Sigmoid colon (tissue), 7 donors: ENCODE data around the gene KDM4E. TPM values are rescaled to one million over a fixed set of nuclear protein-coding genes. Genes with fewer than 3 reads are reported as not detected.
"Not testable (repeated sequence)": the region's sequence is repeated elsewhere in the genome, so short reads cannot be mapped to it uniquely, and the experiment has no call there.

Experiments
- DNase-seq: peaks from one replicate; pipeline ENCODE4 v3.0.0-alpha.2; 2019
- H3K27ac ChIP-seq, 4 donors: fragments of 200-600 bp; sonication (generic); one replicate each; pipeline ENCODE4 v1.5.1; 2016 to 2019; ENCODE audit warnings: mild to moderate bottlenecking in 1 of 4
- H3K27me3 ChIP-seq, 3 donors: fragments of 200-600 bp; sonication (generic); one replicate each; pipeline ENCODE4 v1.5.1; 2019; ENCODE audit warnings: mild to moderate bottlenecking in 1 of 3
- H3K36me3 ChIP-seq, 4 donors: fragments of 200-600 bp; sonication (generic); one replicate each; pipeline ENCODE4 v1.5.1; 2016 to 2019
- H3K4me1 ChIP-seq, 4 donors: fragments of 200-600 bp; sonication (generic); one replicate each; pipeline ENCODE4 v1.5.1; 2017 to 2019
- H3K4me3 ChIP-seq, 4 donors: fragments of 200-600 bp; sonication (generic); one replicate each; pipeline ENCODE4 v1.5.1; 2017 to 2019; ENCODE audit warnings: mild to moderate bottlenecking in 2 of 4, moderate library complexity in 1 of 4
- H3K9me3 ChIP-seq, 4 donors: fragments of 200-600 bp in 3 of 4; sonication (generic) in 3 of 4; one replicate each; pipeline versions ENCODE4 v1.5.1 to v1.6.1; 2013 to 2019
- CTCF ChIP-seq, 4 experiments: fragments of 450-650 bp in 3 of 4; fragments of 200-600 bp in 1 of 4; IDR thresholded peaks; one replicate each; pipeline ENCODE4 v1.5.1; 2016 to 2019; ENCODE audit warnings: antibody characterized with exemption in 4 of 4, mild to moderate bottlenecking in 3 of 4, moderate library complexity in 2 of 4
- EP300 ChIP-seq, 4 donors: sonication (generic); formaldehyde crosslinking; IDR thresholded peaks; one replicate each; pipeline ENCODE4 v1.6.1; 2017; ENCODE audit warnings: antibody characterized with exemption in 4 of 4
- POLR2A ChIP-seq, 2 donors: fragments of 450-650 bp; IDR thresholded peaks; one replicate each; pipeline ENCODE4 v1.6.1; 2016; ENCODE audit warnings: antibody characterized with exemption in 2 of 2, mild to moderate bottlenecking in 2 of 2, moderate library complexity in 2 of 2
- POLR2AphosphoS5 ChIP-seq, 4 donors: sonication (generic); formaldehyde crosslinking; IDR thresholded peaks; one replicate each; pipeline ENCODE4 v1.6.1; 2017; ENCODE audit warnings: antibody characterized with exemption in 4 of 4
- WGBS, 2 donors: extraction: QIAGEN DNeasy Blood & Tissue Kit; methylation state at CpG; one replicate each; pipeline ENCODE4 v1.1.7; 2013; 5-methylcytosine and 5-hydroxymethylcytosine counted together
- intact Hi-C: fragments of 100-400 bp; cut with DNase I; formaldehyde crosslinking; loops from one replicate; pipeline ENCODE4 v1.15.1; 2023
- polyA plus RNA-seq, 3 donors: library from polyadenylated mRNA; stranded (reverse); fragments of 200-250 nt; gene quantifications; one replicate each; pipeline ENCODE4 v1.2.3, GENCODE V29; 2013
- total RNA-seq, 4 donors: library from RNA; depleted of rRNA; stranded (reverse); fragments of >200 nt; gene quantifications; one replicate each; pipeline ENCODE4 v1.1.0, GENCODE V29; 2016
- donor health status: healthy with polysubstance abuse.
- donor health status: Bipolar disorder and iron deficiency.
- donor health status: healthy.

KDM4E gene
- total and polyA plus RNA-seq, 7 donors: not detected

DNA sequence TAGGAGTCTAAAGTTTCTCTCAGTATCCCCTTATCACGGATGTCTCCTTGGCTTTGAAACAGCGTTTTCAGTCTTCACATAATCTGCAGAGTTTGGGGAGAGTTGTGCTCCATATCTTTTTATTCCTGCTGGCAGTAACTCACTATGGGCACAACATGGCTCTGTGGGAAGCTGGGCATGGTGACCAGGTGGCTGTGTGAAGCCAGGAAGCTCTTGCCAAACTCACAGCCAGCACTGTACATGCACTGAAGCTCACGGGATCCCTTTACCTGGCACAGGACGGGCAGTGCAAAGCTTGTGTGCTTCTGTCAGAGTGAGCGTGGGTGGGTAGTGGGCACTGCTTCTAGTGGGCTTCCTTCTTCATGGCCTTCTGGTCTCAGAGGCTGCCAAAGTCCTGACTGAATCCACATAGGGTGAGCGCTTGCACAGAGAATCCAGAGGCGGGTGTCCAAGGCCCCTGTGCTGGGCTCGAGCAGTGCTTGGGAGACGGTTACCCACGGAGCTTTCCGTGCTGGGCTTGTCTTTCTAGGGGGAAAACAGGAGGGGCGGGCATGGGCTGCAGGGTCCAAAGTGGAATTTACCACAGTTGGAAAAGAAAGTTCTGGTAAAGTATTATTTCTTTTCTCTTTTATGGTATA lies 10.8 kb upstream of the KDM4E start:
- Histone ChIP-seq H3K9me3 (no peaks in the 10 kb centered on the region), H3K4me1 (no peaks in the 10 kb centered on the region), H3K36me3 (no peaks in the 10 kb centered on the region), H3K4me3 (no peak overlapping the region), H3K27ac (no peak overlapping the region), H3K27me3 (no peaks in the 10 kb centered on the region)
- intact Hi-C loops: no loop called here
- DNase-seq: no peak
- TF ChIP-seq EP300 (IDR thresholded peaks at IDR 0.05) (no peak), POLR2AphosphoS5 (IDR thresholded peaks at IDR 0.05) (no peak), POLR2A (IDR thresholded peaks at IDR 0.05) (no peak), CTCF (IDR thresholded peaks at IDR 0.05) (no peak)
- WGBS, 2 donors: 92 to 94% methylated on average over 12 of the region's 12 CpGs

- Histone ChIP-seq H3K9me3 (no peaks in the 10 kb centered on the region), H3K27me3 (no peaks in the 10 kb centered on the region), H3K4me3 (no peak overlapping the region), H3K4me1 (no peaks in the 10 kb centered on the region), H3K27ac (no peak overlapping the region), H3K36me3 (no peaks in the 10 kb centered on the region)
- TF ChIP-seq EP300 (IDR thresholded peaks at IDR 0.05) (no peak), POLR2AphosphoS5 (IDR thresholded peaks at IDR 0.05) (no peak), POLR2A (IDR thresholded peaks at IDR 0.05) (no peak), CTCF (IDR thresholded peaks at IDR 0.05) (no peak)
- WGBS, 2 donors: 35 to 64% methylated on average over 2 of the region's 2 CpGs
- DNase-seq: no peak
- intact Hi-C loops: no loop called here
Measured at GRCh38 chr11:95016139-95016538, 8.9 kb upstream of the KDM4E start.

- 87 to 93% methylated on average over 5 of the region's 5 CpGs for WGBS, 2 donors
Measured at GRCh38 chr11:95021468-95021867, 3.6 kb upstream of the KDM4E start.

GRCh38 chr11:95025594-95025993 lies 536 bp downstream of the KDM4E start:
- H3K4me1 ChIP-seq, intact Hi-C loops, H3K27ac ChIP-seq, H3K4me3 ChIP-seq, H3K36me3 ChIP-seq, H3K9me3 ChIP-seq, DNase-seq, H3K27me3 ChIP-seq: not testable (repeated sequence)
- 45 to 91% methylated on average over 8 of the region's 9 CpGs for WGBS, 2 donors

More at GRCh38 chr11:95021468-95021867, 3.6 kb upstream of the KDM4E start:
- H3K27me3 ChIP-seq, H3K4me1 ChIP-seq, DNase-seq, H3K4me3 ChIP-seq, H3K27ac ChIP-seq, H3K36me3 ChIP-seq, intact Hi-C loops, H3K9me3 ChIP-seq: not testable (repeated sequence)

DNA sequence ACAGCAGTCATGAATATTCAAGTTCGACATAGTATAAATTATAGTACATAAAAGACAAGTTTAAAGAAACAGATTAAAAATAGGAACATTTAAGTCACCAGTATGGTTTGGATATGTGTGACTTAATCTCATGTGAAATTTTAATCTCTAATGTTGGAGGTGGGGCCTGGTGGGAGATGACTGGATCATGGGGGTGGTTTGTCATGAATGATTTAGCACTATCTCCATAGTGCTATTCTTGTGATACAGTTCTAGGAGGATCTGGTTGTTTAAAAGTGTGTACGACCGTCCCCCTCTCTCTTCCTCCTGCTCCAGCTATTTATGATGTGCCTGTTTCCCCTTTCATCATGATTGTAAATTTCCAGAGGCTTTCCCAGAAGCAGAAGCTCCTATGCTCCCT lies 3.3 kb downstream of the KDM4E start:
- intact Hi-C loops: no loop called here
- Histone ChIP-seq H3K4me1 (no peaks in the 10 kb centered on the region), H3K4me3 (no peak overlapping the region), H3K27ac (no peak overlapping the region), H3K9me3 (no peaks in the 10 kb centered on the region), H3K27me3 (no peaks in the 10 kb centered on the region), H3K36me3 (no peaks in the 10 kb centered on the region)
- 79 to 80% methylated on average over 3 of the region's 3 CpGs for WGBS, 2 donors
- no peak for DNase-seq
- TF ChIP-seq CTCF (IDR thresholded peaks at IDR 0.05) (no peak), POLR2A (IDR thresholded peaks at IDR 0.05) (no peak), POLR2AphosphoS5 (IDR thresholded peaks at IDR 0.05) (no peak), EP300 (IDR thresholded peaks at IDR 0.05) (no peak)

DNA sequence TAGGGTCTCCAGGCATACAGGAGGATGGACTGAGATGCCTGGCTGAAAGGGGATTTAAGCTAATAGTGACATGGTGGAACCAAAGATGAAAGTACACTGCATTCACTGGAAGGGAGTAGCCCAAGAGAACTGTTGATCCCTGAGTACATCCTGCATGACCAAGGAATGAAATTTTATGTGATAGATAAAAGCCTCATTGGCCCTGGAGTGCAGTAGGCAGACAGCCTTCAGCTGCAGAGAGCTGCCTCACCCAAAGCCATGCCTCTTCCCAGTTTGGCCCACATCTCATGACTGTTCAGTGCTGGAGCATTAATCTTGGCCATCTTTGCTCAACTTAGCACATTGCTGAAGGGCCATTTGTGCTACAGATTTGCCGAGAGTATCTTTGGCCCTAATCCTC lies 8.0 kb downstream of the KDM4E start:
- Histone ChIP-seq H3K4me3 (no peak overlapping the region), H3K27ac (no peak overlapping the region), H3K27me3 (peaks cover 8 to 17% (median 16%) of the 10 kb centered on the region in 3 donors), H3K9me3 (no peaks in the 10 kb centered on the region), H3K36me3 (no peaks in the 10 kb centered on the region), H3K4me1 (no peaks in the 10 kb centered on the region)
- 92 to 95% methylated on average over 1 of the region's 1 CpG for WGBS, 2 donors
- no peak for DNase-seq
- TF ChIP-seq POLR2AphosphoS5 (IDR thresholded peaks at IDR 0.05) (no peak), POLR2A (IDR thresholded peaks at IDR 0.05) (no peak), EP300 (IDR thresholded peaks at IDR 0.05) (no peak), CTCF (IDR thresholded peaks at IDR 0.05) (no peak)
- intact Hi-C loops: no loop called here
